GM19372 (cell line): ENCODE results near the gene HOXD3.

ENCODE experiments used
- ATAC-seq: cut with Tn5 transposase; IDR thresholded peaks from one replicate; pipeline ENCODE4 v1.9.1; 2021; ENCODE audit warnings: mild to moderate bottlenecking, low read depth, moderate library complexity; ENCODE audit not compliant: unreplicated experiment

The HOXD3 gene

GRCh38 chr2:176202491-176202890 lies 45.4 kb downstream of the HOXD3 start:
- no peak for ATAC-seq

GRCh38 chr2:176205126-176205525 lies 48.0 kb downstream of the HOXD3 start:
- no peak for ATAC-seq

GRCh38 chr2:176206136-176206535 lies 49.0 kb downstream of the HOXD3 start:
- no peak for ATAC-seq

- ATAC-seq: no peak
Measured at GRCh38 chr2:176206682-176207081, 49.6 kb downstream of the HOXD3 start.

- no peak for ATAC-seq
Measured at GRCh38 chr2:176211110-176211509, 54.0 kb downstream of the HOXD3 start.

- no peak for ATAC-seq
Measured at GRCh38 chr2:176212276-176212675, 55.2 kb downstream of the HOXD3 start.

GRCh38 chr2:176213406-176213805 lies 56.3 kb downstream of the HOXD3 start:
- ATAC-seq: no peak
